ENCODE data around the gene ADGRV1.
"Not testable (repeated sequence)": the region's sequence is repeated elsewhere in the genome, so short reads cannot be mapped to it uniquely, and the experiment has no call there.

ADGRV1 gene

DNA sequence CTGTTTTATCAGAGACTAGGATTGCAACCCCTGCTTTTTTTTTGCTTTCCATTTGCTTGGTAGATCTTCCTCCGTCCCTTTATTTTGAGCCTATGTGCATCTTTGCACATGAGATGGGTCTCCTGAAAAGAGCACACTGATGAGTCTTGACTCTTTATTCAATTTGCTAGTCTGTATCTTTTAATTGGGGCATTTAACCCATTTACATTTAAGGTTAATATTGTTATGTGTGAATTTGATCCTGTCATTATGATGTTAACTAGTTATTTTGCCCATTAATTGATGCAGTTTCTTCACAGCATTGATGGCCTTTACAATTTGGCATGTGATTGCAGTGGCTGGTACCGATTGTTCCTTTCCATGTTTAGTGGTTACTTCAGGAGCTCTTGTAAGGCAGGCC is 21.3 kb downstream of the ADGRV1 start:
- not testable (repeated sequence) for ATAC-seq (replicated peaks; ENCODE audit: extremely low read depth, poor library complexity, severe bottlenecking); H3K4me3 Mint-ChIP-seq; H3K27ac Mint-ChIP-seq (ENCODE audit: low read depth); H3K36me3 Mint-ChIP-seq (ENCODE audit: insufficient read depth); H3K4me1 Mint-ChIP-seq; DNase-seq (ENCODE audit: low spot score in 2 of 2)
- peaks cover 45% of the 10 kb centered on the region for H3K27me3 Mint-ChIP-seq
- H3K9me3 Mint-ChIP-seq, result peaks cover 16% of the 10 kb centered on the region

DNA sequence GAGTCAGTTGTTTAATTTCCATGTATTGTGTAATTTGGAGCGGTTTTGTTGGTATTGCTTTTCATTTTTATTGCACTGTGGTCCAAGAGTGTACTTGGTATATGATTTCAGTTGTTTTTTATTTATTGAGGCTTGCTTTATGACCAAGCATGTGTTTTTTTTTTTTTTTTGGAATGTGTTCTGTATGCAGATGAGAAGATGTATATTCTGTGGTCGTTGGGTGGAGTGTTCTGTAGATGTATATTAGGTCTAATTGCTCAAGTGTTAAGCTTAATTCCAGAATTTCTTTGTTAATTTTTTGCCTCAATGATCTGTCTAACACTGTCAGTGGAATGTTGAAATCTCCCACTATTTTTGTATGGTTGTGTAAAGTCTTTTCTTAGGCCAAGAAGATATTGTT is 23.4 kb downstream of the ADGRV1 start:
- Mint-ChIP-seq H3K27me3 (peaks cover 58% of the 10 kb centered on the region), H3K27ac (ENCODE audit: low read depth) (no peak overlapping the region), H3K9me3 (peaks cover 16% of the 10 kb centered on the region), H3K36me3 (ENCODE audit: insufficient read depth) (peaks cover 2% of the 10 kb centered on the region), H3K4me1 (no peaks in the 10 kb centered on the region), H3K4me3 (no peak overlapping the region)
- DNase-seq (ENCODE audit: low spot score in 2 of 2), result no peak
- no peak for ATAC-seq (replicated peaks; ENCODE audit: extremely low read depth, poor library complexity, severe bottlenecking)

GRCh38 chr5:90585337-90585986 is 26.9 kb downstream of the ADGRV1 start:
- Mint-ChIP-seq H3K36me3 (ENCODE audit: insufficient read depth) (peaks cover 2% of the 10 kb centered on the region), H3K27ac (ENCODE audit: low read depth) (no peak overlapping the region), H3K27me3 (peaks cover 56% of the 10 kb centered on the region)

DNA sequence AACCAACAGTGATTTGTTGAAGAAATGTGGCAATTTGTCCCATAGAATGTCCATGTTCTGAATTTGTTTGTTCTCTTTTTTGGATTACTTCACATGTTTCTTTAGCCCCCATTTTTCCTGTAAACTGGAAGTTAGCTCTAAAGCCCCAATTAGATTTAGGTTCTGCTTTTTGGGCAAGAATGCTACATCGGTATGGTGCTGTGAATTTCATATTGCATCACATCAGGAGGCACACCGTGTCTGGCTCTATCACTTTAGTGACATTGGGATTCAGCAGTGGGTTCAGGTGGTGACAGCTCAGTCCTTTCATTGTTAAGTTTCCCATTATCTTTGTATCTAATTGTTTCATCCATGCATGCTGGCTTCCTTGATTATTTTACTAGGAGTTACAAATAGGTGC is 27.9 kb downstream of the ADGRV1 start:
- Mint-ChIP-seq H3K4me1 (no peaks in the 10 kb centered on the region), H3K36me3 (ENCODE audit: insufficient read depth) (no peaks in the 10 kb centered on the region), H3K4me3 (no peak overlapping the region), H3K27me3 (peaks cover 51% of the 10 kb centered on the region), H3K27ac (ENCODE audit: low read depth) (no peak overlapping the region), H3K9me3 (no peaks in the 10 kb centered on the region)
- no peak for ATAC-seq (replicated peaks; ENCODE audit: extremely low read depth, poor library complexity, severe bottlenecking)
- DNase-seq (ENCODE audit: low spot score in 2 of 2), result no peak

More at GRCh38 chr5:90585337-90585986, 26.9 kb downstream of the ADGRV1 start:
- H3K4me3 Mint-ChIP-seq, result no peak overlapping the region
- no peaks in the 10 kb centered on the region for H3K9me3 Mint-ChIP-seq
- H3K4me1 Mint-ChIP-seq, result no peaks in the 10 kb centered on the region
- no peak for ATAC-seq (replicated peaks; ENCODE audit: extremely low read depth, poor library complexity, severe bottlenecking)
- no peak for DNase-seq (ENCODE audit: low spot score in 2 of 2)

GRCh38 chr5:90590170-90590569 is 31.6 kb downstream of the ADGRV1 start:
- Mint-ChIP-seq H3K27me3 (peaks cover 38% of the 10 kb centered on the region), H3K4me3 (no peak overlapping the region), H3K36me3 (ENCODE audit: insufficient read depth) (no peaks in the 10 kb centered on the region), H3K9me3 (peaks cover 5% of the 10 kb centered on the region), H3K4me1 (no peaks in the 10 kb centered on the region), H3K27ac (ENCODE audit: low read depth) (no peak overlapping the region)
- no peak for ATAC-seq (replicated peaks; ENCODE audit: extremely low read depth, poor library complexity, severe bottlenecking)
- no peak for DNase-seq (ENCODE audit: low spot score in 2 of 2)

DNA sequence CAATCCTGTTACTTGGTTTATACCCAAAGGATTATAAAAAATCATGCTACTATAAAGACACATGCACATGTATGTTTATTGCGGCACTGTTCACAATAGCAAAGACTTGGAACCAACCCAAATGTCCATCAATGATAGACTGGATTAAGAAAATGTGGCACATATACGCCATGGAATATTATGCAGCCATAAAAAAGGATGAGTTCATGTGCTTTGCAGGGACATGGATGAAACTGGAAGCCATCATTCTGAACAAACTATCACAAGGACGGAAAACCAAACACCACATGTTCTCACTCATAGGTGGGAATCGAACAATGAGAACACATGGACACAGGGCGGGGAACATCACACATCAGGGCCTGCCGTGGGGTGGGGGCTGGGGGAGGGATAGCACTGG is 34.5 kb downstream of the ADGRV1 start:
- H3K4me3 Mint-ChIP-seq; H3K9me3 Mint-ChIP-seq; H3K36me3 Mint-ChIP-seq (ENCODE audit: insufficient read depth); H3K4me1 Mint-ChIP-seq; ATAC-seq (replicated peaks; ENCODE audit: extremely low read depth, poor library complexity, severe bottlenecking); H3K27ac Mint-ChIP-seq (ENCODE audit: low read depth); DNase-seq (ENCODE audit: low spot score in 2 of 2): not testable (repeated sequence)
- H3K27me3 Mint-ChIP-seq, result peaks cover 16% of the 10 kb centered on the region

DNA sequence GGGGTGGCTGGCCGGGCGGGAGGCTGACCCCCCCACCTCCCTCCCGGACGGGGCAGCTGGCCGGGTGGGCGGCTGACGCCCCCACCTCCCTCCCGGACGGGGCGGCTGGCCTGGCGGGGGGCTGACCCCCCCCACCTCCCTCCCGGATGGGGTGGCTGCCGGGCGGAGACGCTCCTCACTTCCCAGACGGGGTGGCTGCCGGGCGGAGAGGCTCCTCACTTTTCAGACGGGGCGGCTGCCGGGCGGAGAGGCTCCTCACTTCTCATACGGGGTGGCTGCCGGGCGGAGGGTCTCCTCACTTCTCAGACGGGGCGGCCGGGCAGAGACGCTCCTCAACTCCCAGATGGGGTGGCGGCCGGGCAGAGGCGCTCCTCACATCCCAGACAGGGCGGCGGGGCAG is 37.2 kb downstream of the ADGRV1 start:
- H3K4me3 Mint-ChIP-seq; DNase-seq (ENCODE audit: low spot score in 2 of 2); H3K36me3 Mint-ChIP-seq (ENCODE audit: insufficient read depth); ATAC-seq (replicated peaks; ENCODE audit: extremely low read depth, poor library complexity, severe bottlenecking); H3K27me3 Mint-ChIP-seq; H3K27ac Mint-ChIP-seq (ENCODE audit: low read depth); H3K4me1 Mint-ChIP-seq; H3K9me3 Mint-ChIP-seq: not testable (repeated sequence)

GRCh38 chr5:90598293-90598692 is 39.7 kb downstream of the ADGRV1 start:
- H3K27ac Mint-ChIP-seq (ENCODE audit: low read depth), result no peak overlapping the region
- no peaks in the 10 kb centered on the region for H3K4me1 Mint-ChIP-seq
- peaks cover 4% of the 10 kb centered on the region for H3K27me3 Mint-ChIP-seq
- no peaks in the 10 kb centered on the region for H3K36me3 Mint-ChIP-seq (ENCODE audit: insufficient read depth)
- no peak overlapping the region for H3K4me3 Mint-ChIP-seq
- ATAC-seq (replicated peaks; ENCODE audit: extremely low read depth, poor library complexity, severe bottlenecking) (no peak), DNase-seq (ENCODE audit: low spot score in 2 of 2) (no peak)
- no peaks in the 10 kb centered on the region for H3K9me3 Mint-ChIP-seq

GRCh38 chr5:90600307-90600706 is 41.7 kb downstream of the ADGRV1 start:
- H3K4me1 Mint-ChIP-seq; H3K9me3 Mint-ChIP-seq; ATAC-seq (replicated peaks; ENCODE audit: extremely low read depth, poor library complexity, severe bottlenecking); H3K36me3 Mint-ChIP-seq (ENCODE audit: insufficient read depth); H3K4me3 Mint-ChIP-seq; DNase-seq (ENCODE audit: low spot score in 2 of 2); H3K27ac Mint-ChIP-seq (ENCODE audit: low read depth): not testable (repeated sequence)
- peaks cover 18% of the 10 kb centered on the region for H3K27me3 Mint-ChIP-seq

- Mint-ChIP-seq H3K9me3 (no peaks in the 10 kb centered on the region), H3K4me3 (no peak overlapping the region), H3K27me3 (peaks cover 19% of the 10 kb centered on the region), H3K36me3 (ENCODE audit: insufficient read depth) (no peaks in the 10 kb centered on the region), H3K27ac (ENCODE audit: low read depth) (no peak overlapping the region), H3K4me1 (no peaks in the 10 kb centered on the region)
- DNase-seq (ENCODE audit: low spot score in 2 of 2) (no peak), ATAC-seq (replicated peaks; ENCODE audit: extremely low read depth, poor library complexity, severe bottlenecking) (no peak)
Observed at GRCh38 chr5:90601468-90601867, 42.9 kb downstream of the ADGRV1 start.

- H3K27me3 Mint-ChIP-seq, result peaks cover 22% of the 10 kb centered on the region
- H3K4me1 Mint-ChIP-seq, result no peaks in the 10 kb centered on the region
- H3K27ac Mint-ChIP-seq (ENCODE audit: low read depth), result no peak overlapping the region
- no peaks in the 10 kb centered on the region for H3K36me3 Mint-ChIP-seq (ENCODE audit: insufficient read depth)
- DNase-seq (ENCODE audit: low spot score in 2 of 2) (no peak), ATAC-seq (replicated peaks; ENCODE audit: extremely low read depth, poor library complexity, severe bottlenecking) (no peak)
- no peaks in the 10 kb centered on the region for H3K9me3 Mint-ChIP-seq
- H3K4me3 Mint-ChIP-seq, result no peak overlapping the region
Observed at GRCh38 chr5:90602681-90603080, 44.1 kb downstream of the ADGRV1 start.

GRCh38 chr5:90606539-90606938 is 47.9 kb downstream of the ADGRV1 start:
- Mint-ChIP-seq H3K36me3 (ENCODE audit: insufficient read depth) (no peaks in the 10 kb centered on the region), H3K27me3 (peaks cover 45% of the 10 kb centered on the region)
- no peak for DNase-seq (ENCODE audit: low spot score in 2 of 2)

GRCh38 chr5:90612919-90613318 is 54.3 kb downstream of the ADGRV1 start:
- no peak overlapping the region for H3K4me3 Mint-ChIP-seq

More at GRCh38 chr5:90606539-90606938, 47.9 kb downstream of the ADGRV1 start:
- Mint-ChIP-seq H3K4me3 (no peak overlapping the region), H3K9me3 (no peaks in the 10 kb centered on the region), H3K4me1 (no peaks in the 10 kb centered on the region), H3K27ac (ENCODE audit: low read depth) (no peak overlapping the region)
- ATAC-seq (replicated peaks; ENCODE audit: extremely low read depth, poor library complexity, severe bottlenecking), result no peak

More at GRCh38 chr5:90612919-90613318, 54.3 kb downstream of the ADGRV1 start:
- H3K4me1 Mint-ChIP-seq, result no peaks in the 10 kb centered on the region
- no peaks in the 10 kb centered on the region for H3K9me3 Mint-ChIP-seq
- DNase-seq (ENCODE audit: low spot score in 2 of 2), result no peak
- H3K27me3 Mint-ChIP-seq, result peaks cover 21% of the 10 kb centered on the region
- H3K27ac Mint-ChIP-seq (ENCODE audit: low read depth), result no peak overlapping the region
- no peak for ATAC-seq (replicated peaks; ENCODE audit: extremely low read depth, poor library complexity, severe bottlenecking)
- H3K36me3 Mint-ChIP-seq (ENCODE audit: insufficient read depth), result no peaks in the 10 kb centered on the region

Data from central memory CD8-positive, alpha-beta T cell (primary cell).